Gastroesophageal sphincter (tissue), 3 donors: ENCODE measurements around the gene KIAA0040.

Experiments
- POLR2A ChIP-seq, 2 donors: fragments of 450-650 bp; IDR thresholded peaks; one replicate each; pipeline ENCODE4 v1.6.1; 2017; ENCODE audit warnings: antibody characterized with exemption in 2 of 2, mild to moderate bottlenecking in 2 of 2, moderate library complexity in 1 of 2
- POLR2AphosphoS5 ChIP-seq: sonication (generic); formaldehyde crosslinking; IDR thresholded peaks from one replicate; pipeline ENCODE4 v1.6.1; 2017; ENCODE audit warnings: antibody characterized with exemption
- TF ChIP-seq, protein P1 (sequence below), 4 experiments: fragments of 200-600 bp in 2 of 4; fragments of 450-650 bp in 2 of 4; sonication (generic) in 1 of 4; IDR thresholded peaks; one replicate each; pipeline ENCODE4 v1.5.1; 2017 to 2019; ENCODE audit warnings: antibody characterized with exemption in 4 of 4, mild to moderate bottlenecking in 2 of 4, moderate library complexity in 2 of 4

DNA sequence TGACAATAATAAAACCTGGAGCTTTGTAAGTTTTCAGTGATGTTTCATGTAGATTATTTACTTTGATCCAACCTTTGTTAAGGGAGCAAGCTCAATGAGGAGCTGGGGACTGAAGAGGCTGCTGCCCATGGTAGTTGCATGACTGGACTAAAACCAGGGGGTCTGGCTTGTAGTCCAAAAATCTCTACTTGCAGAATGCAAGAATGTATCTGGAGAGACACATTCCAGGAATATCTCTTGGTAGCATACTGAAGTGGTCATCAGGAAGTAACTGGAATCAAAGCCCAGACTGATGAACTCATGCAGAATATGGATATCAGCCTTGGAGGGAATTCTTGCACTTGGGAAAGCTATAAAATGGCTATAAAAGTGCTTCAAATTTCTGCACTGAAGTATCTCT, 5.8 kb upstream of the KIAA0040 start:
- TF ChIP-seq, protein P1, sequence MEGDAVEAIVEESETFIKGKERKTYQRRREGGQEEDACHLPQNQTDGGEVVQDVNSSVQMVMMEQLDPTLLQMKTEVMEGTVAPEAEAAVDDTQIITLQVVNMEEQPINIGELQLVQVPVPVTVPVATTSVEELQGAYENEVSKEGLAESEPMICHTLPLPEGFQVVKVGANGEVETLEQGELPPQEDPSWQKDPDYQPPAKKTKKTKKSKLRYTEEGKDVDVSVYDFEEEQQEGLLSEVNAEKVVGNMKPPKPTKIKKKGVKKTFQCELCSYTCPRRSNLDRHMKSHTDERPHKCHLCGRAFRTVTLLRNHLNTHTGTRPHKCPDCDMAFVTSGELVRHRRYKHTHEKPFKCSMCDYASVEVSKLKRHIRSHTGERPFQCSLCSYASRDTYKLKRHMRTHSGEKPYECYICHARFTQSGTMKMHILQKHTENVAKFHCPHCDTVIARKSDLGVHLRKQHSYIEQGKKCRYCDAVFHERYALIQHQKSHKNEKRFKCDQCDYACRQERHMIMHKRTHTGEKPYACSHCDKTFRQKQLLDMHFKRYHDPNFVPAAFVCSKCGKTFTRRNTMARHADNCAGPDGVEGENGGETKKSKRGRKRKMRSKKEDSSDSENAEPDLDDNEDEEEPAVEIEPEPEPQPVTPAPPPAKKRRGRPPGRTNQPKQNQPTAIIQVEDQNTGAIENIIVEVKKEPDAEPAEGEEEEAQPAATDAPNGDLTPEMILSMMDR (IDR thresholded peaks at IDR 0.05) = no peak
- no peak for TF ChIP-seq POLR2AphosphoS5
- no peak for TF ChIP-seq POLR2A (IDR thresholded peaks at IDR 0.05)
